SK-N-MC (cell line): ENCODE measurements around the gene SIK2.

Source experiments
- EZH2 ChIP-seq: fragments of 200-600 bp; sonication (generic); IDR thresholded peaks from one replicate; pipeline ENCODE4 v1.6.1; 2017; ENCODE audit warnings: antibody characterized with exemption
- POLR2AphosphoS5 ChIP-seq: IDR thresholded peaks from 2 replicates; pipeline ENCODE4 v1.6.1; 2012; ENCODE audit warnings: mild to moderate bottlenecking, low read depth, low read length, borderline replicate concordance

GRCh38 chr11:111591187-111591960, 10.9 kb upstream of the SIK2 start:
- TF ChIP-seq POLR2AphosphoS5 = no peak
- no peak for TF ChIP-seq EZH2
